ENCODE data around the gene TNFRSF12A.
A peak's percentile ranks its signal among the peaks of the same experiment; 100 is the strongest.

The TNFRSF12A gene

GRCh38 chr16:3020247-3020603 is at the start of gene TNFRSF12A:
Gene TNFRSF12A (plus strand): TSS chr16:3020368. CDS start chr16:3020398, 30 bp downstream.
- peak; percentile 85 for DNase-seq (ENCODE audit: low read depth)

GRCh38 chr16:2970563-2970962 is 49.6 kb upstream of the TNFRSF12A start:
- DNase-seq (ENCODE audit: low read depth) = no peak

- DNase-seq (ENCODE audit: low read depth) = no peak
Observed at GRCh38 chr16:2971134-2971984, 48.8 kb upstream of the TNFRSF12A start.

- DNase-seq (ENCODE audit: low read depth) = no peak
Observed at GRCh38 chr16:2971985-2972784, 48.0 kb upstream of the TNFRSF12A start.

GRCh38 chr16:2973093-2973492 is 47.1 kb upstream of the TNFRSF12A start:
- no peak for DNase-seq (ENCODE audit: low read depth)

GRCh38 chr16:2973605-2974318 is 46.4 kb upstream of the TNFRSF12A start:
- no peak for DNase-seq (ENCODE audit: low read depth)

GRCh38 chr16:2974319-2975056 is 45.7 kb upstream of the TNFRSF12A start:
- no peak for DNase-seq (ENCODE audit: low read depth)

- DNase-seq (ENCODE audit: low read depth) = no peak
Observed at GRCh38 chr16:2975161-2975795, 44.9 kb upstream of the TNFRSF12A start.

GRCh38 chr16:2976201-2976600 is 44.0 kb upstream of the TNFRSF12A start:
- no peak for DNase-seq (ENCODE audit: low read depth)

GRCh38 chr16:2976673-2977072 is 43.5 kb upstream of the TNFRSF12A start:
- no peak for DNase-seq (ENCODE audit: low read depth)

- no peak for DNase-seq (ENCODE audit: low read depth)
Observed at GRCh38 chr16:2977440-2977839, 42.7 kb upstream of the TNFRSF12A start.

- DNase-seq (ENCODE audit: low read depth) = no peak
Observed at GRCh38 chr16:2979669-2980226, 40.4 kb upstream of the TNFRSF12A start.

GRCh38 chr16:2980227-2981176 is 39.7 kb upstream of the TNFRSF12A start, which contains the start of gene PKMYT1:
Gene PKMYT1 (minus strand): TSS chr16:2980446. CDS start chr16:2979657, 789 bp downstream.
- peak; percentile 88 for DNase-seq (ENCODE audit: low read depth)

GRCh38 chr16:2981177-2981898 is 38.8 kb upstream of the TNFRSF12A start:
- DNase-seq (ENCODE audit: low read depth) = no peak

GRCh38 chr16:2981899-2982250 is 38.3 kb upstream of the TNFRSF12A start:
- no peak for DNase-seq (ENCODE audit: low read depth)

- no peak for DNase-seq (ENCODE audit: low read depth)
Observed at GRCh38 chr16:2982402-2982801, 37.8 kb upstream of the TNFRSF12A start.

- DNase-seq (ENCODE audit: low read depth) = peak; percentile 81
Observed at GRCh38 chr16:2983706-2984136, 36.4 kb upstream of the TNFRSF12A start.

GRCh38 chr16:2985462-2985861 is 34.7 kb upstream of the TNFRSF12A start:
- no peak for DNase-seq (ENCODE audit: low read depth)

GRCh38 chr16:2985893-2986355 is 34.2 kb upstream of the TNFRSF12A start:
- DNase-seq (ENCODE audit: low read depth) = no peak

Measured in EH (cell line).